ENCODE data around the gene CD68.
A peak's percentile ranks its signal among the peaks of the same experiment; 100 is the strongest.
"Not testable (repeated sequence)": the region's sequence is repeated elsewhere in the genome, so short reads cannot be mapped to it uniquely, and the experiment has no call there.

Gene CD68

DNA sequence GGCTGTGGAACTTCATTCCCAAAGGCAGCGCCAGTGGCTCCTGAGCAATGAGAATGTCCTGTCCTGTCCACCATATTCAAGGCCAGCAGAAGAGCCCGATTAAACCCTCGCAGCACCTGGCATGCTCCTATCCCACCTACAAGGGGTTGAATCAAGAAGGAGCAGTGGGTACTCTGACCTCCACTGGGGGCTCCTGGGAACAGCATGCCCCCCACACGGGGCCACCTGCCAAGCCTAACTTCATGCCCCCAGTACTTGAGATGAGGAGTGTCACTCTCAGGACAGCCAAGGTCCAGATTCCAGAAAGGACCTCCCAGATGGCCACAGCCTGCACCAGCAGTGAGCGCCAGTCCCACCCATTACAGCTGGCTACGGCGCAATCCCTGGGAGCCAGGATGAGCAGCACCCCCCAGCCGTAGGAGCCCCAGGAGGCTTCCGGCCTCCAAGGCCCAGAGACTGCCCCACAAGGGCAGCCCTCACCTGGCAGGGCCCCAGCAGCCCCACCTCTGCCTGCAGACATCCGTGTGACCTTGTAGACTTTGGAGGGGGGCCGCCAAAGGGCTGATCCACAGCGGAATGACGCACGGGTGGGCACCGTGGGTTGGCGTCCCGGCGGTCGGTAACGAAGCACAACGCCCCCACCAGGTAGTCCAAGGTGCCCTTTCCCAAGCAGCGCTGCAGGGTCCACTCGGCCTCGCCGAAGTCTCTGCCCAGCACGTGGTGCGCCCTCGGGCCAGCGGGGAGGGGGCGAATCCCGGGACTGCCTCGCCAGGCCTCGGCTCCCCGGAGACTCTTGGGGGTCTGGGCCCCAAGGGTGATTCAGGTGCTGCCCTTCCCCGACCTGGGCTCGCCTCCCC, 3.2 kb downstream of the CD68 start:
- no peak for DNase-seq

DNA sequence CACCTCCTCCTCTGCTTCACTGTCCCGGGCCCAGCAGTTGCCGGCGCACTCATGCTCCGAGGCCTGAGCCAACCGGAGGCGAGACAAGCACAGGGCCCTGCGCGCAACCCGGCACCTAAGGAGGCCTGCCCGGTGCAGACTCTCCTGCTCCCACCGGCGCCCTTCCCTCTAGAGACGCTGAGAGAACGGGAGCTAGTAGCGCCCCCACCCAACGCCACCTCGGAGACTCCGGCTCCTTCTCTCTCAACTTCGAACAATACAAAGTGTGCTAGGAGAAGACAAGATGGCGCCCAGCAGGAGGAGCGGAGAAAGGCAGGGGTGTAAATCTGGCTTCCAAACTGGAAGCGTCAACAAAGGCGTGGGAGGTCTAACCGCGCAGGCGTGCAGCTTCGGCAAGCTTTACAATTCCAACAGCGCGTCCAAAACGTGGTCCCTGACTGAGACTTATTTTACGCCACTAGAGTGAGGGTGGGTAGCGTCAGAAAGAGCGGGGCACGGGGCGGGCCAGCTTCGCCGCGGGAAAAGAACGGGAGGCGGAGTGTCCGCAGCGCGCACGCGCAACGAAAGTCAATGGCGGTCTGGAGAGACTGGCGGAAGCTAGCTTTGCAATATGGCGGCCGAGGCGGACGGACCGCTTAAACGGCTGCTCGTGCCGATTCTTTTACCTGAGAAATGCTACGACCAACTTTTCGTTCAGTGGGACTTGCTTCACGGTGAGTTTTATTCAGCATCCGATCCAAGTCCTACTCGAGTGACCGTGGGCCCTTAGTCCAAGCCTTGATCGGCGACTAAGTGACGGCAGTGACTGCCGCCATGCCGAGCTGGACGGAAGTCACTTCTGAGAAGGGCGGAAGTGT, 4.0 kb downstream of the CD68 start, which contains the start of gene MPDU1:
Gene MPDU1, plus strand, starts transcription at position 600 of the 857 bp plus-strand sequence. Its CDS starts 11 bp downstream, at position 611.
- peak; percentile 84 for DNase-seq

GRCh38 chr17:7586673-7587419, 7.4 kb downstream of the CD68 start:
- no peak for DNase-seq

DNA sequence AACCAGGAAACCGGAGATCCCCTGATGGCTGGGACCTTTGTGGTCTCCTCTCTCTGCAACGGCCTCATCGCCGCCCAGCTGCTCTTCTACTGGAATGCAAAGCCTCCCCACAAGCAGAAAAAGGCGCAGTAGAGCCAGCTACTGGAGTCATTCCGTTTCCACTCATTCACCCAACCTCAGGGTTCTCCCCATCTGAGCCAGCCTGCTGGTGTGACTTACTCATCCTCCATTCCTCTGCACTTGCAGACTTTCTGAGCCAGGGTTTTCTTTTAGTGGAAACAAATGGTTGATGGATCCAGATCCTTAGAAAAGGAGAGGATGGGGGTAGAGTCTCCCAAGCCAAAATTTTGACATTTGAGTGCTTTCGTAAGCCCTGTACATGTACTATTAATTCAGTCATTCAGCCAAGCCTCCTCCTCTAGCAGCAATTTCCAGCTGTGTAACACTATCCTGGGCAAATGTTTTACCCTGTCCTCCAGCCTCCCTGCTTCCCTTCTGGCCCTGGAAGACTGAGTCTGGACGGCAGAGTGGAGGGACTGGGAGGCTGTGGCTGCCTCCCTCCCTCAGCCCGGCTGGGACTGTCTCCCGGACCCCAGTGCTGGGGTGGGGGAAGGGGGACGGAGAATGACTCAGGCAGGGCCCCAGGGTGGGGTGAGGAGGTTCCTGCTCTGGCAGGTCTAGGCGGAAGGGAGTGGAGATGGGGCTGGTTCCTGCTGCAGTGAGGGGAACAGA, 8.1 kb downstream of the CD68 start:
- peak; percentile 64 for DNase-seq

DNA sequence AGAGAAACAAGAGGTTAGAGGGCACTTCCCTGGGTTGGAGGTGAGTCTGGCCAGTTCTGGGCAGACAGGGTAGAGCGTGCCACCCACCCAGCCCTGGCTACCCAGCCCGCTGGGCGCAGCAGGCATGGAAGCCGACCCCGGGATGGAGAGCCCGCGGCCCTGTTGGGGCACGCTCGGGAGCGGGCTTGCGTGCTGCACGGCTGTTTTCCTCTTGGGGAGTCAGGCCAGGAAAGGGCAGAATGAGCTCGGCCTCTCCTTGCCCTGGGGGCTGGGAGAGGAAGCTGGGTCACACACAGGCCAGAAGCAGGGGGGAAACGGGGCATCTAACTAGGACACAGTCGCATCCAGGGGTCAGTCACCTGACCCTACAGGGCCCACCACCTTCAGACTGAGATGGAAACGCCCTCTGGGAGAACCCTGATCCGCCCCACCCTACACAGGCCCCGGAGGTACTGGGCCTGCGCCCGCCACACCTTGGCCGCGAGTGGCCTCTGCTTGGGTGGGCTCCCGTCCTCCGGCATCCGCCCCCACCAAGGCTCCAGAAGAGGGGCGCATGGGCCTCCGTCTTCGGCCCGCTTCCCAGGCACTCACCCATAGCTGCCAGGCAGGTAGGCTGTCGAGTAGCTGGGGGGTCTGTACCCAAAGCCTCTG, 9.2 kb downstream of the CD68 start:
- DNase-seq: no peak

GRCh38 chr17:7589204-7589868, 9.9 kb downstream of the CD68 start:
- peak; percentile 74 for DNase-seq

- DNase-seq: peak; percentile 82
Measured at GRCh38 chr17:7589891-7590691, 10.7 kb downstream of the CD68 start, which contains the start of gene SOX15. SOX15 (minus strand) TSS chr17:7590094; CDS start chr17:7589676, 418 bp downstream.

DNA sequence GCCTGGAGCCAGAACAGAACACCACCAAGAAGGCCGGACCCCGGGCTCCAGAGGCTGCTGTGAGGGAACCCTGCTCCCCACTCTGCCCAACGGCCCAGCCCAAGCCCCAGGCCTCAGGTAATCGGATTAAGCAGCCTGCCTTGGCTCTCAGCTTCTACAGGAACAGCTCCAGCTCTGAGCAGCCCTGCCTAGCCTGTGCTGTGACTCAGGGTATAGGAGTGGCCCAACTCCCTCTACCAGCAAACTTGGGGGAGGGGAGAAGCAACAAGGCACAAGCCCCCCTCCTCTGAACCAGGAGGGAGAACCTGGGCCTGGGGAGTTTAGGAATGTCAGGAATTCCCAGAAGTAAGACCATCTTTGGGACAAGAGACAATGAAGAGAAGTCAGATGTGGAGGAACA, 11.3 kb downstream of the CD68 start:
- peak; percentile 70 for DNase-seq

GRCh38 chr17:7591596-7591995, 12.2 kb downstream of the CD68 start:
- DNase-seq: no peak

DNA sequence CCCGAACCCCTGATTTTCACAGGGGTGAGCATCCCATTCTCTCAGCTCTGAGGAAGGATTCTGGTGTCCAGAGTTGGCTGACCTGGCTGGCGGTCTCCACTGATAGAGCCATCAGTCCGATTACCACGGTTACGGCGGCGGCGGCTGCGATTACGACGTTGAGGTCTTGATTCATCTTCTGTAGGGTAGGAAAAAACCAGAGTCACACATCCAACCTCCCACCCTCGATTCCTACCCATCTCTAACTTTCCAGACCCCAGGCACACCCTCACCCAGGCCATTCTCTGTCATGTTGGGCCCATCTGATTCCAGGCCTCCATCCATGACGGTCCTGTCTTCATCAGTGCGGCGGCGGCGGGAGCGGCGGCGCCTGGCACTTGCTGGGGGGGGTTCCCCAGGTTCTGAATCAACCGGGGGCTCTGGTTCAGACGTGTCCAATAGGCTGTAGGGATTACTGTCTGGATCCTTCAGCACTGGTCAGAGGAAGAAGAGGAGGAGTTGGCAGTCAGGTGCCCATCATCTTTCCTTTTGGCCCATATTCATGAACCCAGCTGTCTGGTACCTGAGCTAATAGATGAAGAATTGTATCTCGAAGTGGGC, 13.1 kb downstream of the CD68 start:
- no peak for DNase-seq

DNA sequence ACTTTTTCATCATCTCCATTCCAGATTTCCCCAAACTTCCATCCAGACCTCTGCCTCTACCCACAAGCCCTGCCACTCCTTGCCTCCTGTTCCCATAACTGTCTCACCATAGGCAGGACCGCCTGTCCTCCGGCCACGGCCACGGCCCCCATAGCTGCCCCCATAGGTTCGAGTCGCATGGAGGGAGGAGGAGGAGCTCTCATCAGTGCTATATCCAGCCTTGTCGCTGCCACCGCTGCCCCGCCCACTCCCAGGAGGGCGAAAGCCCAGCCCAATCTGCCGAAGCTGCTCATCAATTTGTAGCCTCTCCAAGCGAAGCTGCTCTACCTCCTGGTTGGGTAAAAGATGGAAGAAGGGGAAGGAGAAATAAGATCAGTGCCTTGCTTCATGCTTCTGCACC, 13.9 kb downstream of the CD68 start:
- no peak for DNase-seq

DNA sequence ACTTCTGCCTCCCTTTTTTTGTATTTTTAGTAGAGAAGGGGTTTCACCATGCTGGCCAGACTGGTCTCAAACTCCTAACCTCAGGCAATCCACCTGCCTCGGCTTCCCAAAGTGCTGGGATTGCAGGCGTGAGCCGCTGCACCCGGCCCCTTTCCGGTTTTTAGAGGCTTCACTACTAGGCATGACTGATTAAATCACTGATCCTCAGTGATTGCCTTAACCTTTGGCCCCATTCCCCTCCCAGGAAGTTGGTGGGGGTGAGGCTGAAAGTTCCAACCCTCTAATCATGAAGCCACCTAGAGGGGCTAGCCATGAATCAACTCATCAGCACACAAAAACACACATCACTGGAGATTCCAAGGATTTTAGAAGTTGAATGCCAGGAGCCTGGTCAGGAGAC, 18.1 kb downstream of the CD68 start:
- DNase-seq: not testable (repeated sequence)

- no peak for DNase-seq
Measured at GRCh38 chr17:7606280-7606679, 26.8 kb downstream of the CD68 start.

DNA sequence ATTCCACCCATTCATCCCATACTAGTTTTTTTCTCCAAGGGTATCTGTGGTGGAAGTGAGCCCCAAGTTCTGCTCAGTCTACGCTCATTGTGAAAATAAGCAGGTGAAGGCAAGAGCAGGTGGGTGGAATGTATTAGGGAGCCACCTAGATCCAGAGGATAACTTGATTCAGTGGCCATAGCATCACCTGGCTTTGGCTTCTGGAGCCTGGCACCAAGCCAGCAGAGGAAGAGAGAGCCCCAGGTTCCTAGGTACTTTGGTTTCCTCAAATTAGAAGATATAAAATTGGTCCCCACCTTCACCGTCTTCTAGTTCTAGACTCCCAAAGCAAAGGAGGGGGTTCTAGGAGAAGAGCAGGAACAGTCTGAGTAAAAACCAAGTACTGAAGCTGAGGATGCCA, 31.2 kb downstream of the CD68 start:
- DNase-seq: no peak

DNA sequence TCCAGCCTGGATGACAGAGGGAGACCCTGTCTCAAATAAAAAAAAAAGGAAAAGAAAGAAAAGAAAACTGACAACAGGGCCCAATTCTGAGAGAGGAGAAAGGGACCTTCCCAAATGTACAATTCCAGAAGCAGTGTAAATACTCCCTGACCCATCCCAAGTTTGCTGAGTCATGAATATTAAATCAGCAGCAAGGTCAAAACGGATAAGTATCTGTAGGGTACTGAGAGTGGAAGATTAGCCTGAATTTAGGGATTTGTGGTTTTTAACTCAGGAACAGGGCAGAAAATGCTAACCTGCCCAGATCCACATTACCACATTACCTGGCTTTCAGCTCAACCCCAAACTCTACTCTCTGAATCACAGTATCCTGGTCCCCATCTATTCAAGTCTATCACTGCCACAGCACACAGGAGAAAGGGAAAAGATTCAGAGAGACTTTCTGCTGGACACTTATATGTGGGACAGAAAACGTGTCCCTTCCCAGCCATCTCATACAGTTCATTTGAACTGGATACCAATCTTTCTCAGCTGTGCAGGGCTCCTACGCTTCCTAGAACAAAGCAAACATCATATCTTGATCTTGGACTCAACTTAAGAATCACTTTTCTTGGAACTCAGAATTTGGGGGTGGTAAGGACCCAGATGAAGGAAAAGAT, 32.3 kb downstream of the CD68 start:
- DNase-seq: no peak

DNA sequence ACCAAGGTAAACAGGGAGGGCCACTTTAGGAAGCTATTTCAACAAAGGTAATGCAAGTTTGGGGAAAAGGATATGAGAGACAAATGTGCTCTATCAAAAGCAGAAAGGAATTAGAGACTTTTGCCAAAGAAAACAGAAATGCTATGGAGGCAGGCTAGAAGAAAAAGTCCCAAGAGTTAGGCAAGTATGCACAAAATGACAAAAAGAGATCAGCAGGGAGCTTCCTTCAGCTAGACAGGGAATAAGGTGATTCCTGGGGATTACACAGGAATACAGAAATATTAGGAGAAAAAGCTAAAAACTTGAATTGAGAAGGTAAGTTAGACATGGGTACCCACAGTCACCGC, 32.8 kb downstream of the CD68 start:
- DNase-seq: no peak

GRCh38 chr17:7613769-7614424, 34.5 kb downstream of the CD68 start:
- DNase-seq: no peak

DNA sequence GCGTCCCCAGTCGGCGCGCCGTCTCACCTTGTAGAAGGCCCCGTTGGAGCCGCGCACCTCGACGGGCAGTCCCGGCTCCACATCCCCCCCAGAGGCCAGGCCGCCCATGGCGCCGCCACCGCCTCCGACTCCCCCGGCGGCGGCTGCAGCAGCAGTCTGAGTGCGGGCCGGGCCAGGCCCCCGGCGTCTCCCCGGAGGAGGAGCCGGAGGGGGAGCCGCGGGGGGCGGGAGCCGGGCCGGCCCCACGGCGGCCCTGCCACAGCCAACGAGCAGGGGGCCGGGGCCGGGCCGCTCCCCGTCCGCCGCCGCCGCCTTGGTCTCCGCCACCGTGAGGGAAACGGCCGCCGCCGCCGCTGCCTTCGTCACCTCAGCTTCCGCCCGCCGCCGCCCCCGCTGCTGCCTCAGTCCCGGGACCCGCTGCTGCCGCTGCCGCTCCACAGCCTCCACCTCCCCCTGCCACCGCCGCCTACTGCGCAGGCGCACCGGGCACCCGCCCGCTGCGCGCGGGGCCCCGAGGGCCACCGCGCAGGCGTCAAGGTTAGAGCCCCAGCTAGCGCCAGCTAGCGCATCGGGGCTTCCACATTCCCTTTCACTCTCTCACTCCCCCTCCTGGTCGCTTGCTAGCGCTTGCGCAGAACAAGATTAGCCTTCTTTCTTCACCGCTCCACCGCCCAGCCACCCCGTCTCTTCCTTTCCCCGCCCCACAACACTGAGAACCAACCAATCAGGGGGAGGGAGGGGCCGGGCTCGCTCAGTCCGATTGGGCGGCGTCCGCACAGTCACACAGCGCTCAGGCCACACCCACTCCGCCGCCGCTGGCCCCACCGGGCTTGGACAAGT, 35.2 kb downstream of the CD68 start, which contains the start of gene FXR2:
Gene FXR2, minus strand, starts transcription at position 473 of the 840 bp plus-strand sequence. Its CDS starts 365 bp downstream, at position 108.
- peak; percentile 97 for DNase-seq

All from NCI-H226 (cell line).